22Rv1 (cell line): ENCODE results near the gene CRELD2.

Experiments
- H3K27ac ChIP-seq: fragments of 450-650 bp; 2 replicates; pipeline ENCODE4 v1.5.1; 2017
- ZFX ChIP-seq: fragments of 450-650 bp; IDR thresholded peaks from 2 replicates; pipeline ENCODE4 v1.6.1; 2017; ENCODE audit warnings: antibody characterized with exemption, borderline replicate concordance
- TF ChIP-seq, protein P1 (sequence below): fragments of 450-650 bp; IDR thresholded peaks from 2 replicates; pipeline ENCODE4 v1.5.1; 2017; ENCODE audit warnings: mild to moderate bottlenecking

The CRELD2 gene

DNA sequence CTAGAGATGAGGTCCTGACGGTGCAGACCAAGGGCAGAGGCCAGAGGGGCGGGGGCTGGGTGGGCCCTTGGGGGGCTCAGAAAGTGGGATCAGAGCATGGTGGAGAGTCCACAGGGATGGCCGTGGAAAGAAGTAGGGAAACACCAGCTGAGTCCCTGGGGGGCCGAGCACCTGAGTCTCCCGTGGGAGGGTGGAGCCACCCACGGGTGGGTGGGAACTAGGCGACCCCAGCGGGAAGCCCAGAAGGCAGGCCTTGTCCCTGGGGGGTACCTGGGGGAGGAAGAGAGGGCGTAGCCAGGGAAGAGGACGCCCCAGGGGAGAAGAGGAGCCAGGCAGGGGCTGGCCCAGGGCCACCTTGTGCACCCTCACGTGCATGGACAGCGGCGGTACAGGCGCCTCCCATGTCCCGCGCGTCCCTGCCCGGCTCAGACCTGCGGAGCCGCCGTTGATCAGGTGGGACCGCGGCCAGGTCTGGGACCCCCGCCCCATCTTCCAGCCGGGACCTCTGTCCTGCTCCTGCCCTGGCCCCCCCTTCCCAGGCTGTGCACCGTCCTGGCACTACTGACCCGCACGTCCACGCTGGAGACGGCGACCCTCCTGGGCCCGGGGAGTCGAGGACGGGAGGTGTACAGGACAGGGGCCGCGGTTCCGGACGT, 10.2 kb downstream of the CRELD2 start:
- peak overlapping the region; percentile 30 for H3K27ac ChIP-seq
- TF ChIP-seq, protein P1, sequence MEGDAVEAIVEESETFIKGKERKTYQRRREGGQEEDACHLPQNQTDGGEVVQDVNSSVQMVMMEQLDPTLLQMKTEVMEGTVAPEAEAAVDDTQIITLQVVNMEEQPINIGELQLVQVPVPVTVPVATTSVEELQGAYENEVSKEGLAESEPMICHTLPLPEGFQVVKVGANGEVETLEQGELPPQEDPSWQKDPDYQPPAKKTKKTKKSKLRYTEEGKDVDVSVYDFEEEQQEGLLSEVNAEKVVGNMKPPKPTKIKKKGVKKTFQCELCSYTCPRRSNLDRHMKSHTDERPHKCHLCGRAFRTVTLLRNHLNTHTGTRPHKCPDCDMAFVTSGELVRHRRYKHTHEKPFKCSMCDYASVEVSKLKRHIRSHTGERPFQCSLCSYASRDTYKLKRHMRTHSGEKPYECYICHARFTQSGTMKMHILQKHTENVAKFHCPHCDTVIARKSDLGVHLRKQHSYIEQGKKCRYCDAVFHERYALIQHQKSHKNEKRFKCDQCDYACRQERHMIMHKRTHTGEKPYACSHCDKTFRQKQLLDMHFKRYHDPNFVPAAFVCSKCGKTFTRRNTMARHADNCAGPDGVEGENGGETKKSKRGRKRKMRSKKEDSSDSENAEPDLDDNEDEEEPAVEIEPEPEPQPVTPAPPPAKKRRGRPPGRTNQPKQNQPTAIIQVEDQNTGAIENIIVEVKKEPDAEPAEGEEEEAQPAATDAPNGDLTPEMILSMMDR, result no peak
- TF ChIP-seq ZFX, result no peak

GRCh38 chr22:49929211-49929979, 11.0 kb downstream of the CRELD2 start:
- H3K27ac ChIP-seq, result peak overlapping the region; percentile 64
- TF ChIP-seq, protein P1, result peak; percentile 96
- TF ChIP-seq ZFX, result no peak

DNA sequence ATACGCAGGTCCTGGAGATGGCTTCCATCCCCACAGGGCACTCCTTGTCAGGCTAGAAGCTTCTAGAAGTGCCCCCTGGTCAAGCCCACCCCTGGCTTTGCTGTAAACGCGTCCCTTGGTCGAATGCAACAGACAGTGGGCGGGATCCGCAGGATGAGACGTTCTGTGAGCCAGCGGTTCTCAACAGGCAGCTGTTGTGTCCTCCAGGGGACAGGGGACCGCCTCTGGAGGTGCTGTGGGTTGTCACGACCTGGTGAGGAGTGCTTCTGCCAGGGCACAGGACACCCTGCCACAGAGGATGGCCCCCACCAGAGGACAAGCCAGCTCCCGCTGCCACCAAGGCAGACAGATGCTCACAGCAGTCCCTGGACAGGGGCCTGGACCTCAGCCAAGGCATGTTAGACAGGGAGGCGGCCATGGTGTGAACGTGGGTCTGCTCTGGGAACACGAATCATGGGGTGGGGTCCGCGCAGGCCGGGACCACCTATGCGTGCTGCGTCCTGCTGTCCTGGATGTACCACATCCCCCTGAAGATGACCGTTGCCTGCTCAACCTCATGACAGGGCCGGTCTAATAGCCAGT, 11.7 kb downstream of the CRELD2 start:
- TF ChIP-seq, protein P1, result no peak
- no peak for TF ChIP-seq ZFX
- H3K27ac ChIP-seq, result peak overlapping the region; percentile 64

GRCh38 chr22:49930596-49931412, 12.4 kb downstream of the CRELD2 start:
- no peak for TF ChIP-seq ZFX
- TF ChIP-seq, protein P1, result peak; percentile 81
- peak overlapping the region; percentile 64 for H3K27ac ChIP-seq

DNA sequence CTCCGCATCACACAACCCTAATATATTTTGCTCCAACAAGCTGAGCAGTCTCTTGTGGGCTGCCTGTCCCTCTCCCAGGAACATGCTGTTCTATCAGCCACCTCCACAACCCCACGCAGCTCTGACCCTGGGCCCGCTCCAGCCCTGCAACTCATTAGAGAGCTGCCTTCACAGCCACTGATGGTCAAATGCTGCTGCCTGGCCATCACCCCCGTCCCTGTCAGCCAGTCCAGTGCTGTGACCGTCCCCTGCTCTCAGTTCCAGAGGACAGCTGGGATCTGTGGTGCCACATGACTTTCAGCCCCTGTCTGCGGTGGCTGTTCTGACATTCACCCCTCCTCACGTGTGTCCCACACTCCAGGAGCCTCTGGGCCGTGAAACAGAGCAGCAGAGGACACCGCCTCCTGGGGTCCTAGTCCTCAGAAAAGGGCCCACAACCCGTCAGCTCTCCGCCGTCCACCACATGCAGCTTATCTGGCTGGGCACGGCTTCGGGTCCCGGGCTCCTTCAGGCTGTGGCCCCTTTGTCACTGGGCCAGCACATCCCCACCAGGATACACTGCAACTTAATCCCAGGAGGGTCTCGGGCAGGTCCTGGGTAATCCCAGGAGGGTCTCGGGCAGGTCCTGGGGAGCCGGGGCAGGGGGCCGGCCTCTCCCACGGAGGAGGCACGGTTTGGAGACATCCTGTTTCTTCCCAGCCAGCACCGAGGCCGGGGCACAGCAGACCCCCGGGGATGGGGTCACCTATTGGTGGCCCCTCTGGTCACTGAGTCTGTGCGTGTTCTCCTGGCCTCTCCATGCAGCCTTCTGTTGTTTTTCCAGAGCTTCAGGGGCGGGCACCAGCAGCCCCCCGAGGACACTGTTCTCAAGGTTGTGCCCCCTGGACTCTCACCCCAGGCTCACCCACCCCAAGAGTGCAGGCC, 15.1 kb downstream of the CRELD2 start:
- peak overlapping the region; percentile 57 for H3K27ac ChIP-seq
- TF ChIP-seq ZFX, result no peak
- TF ChIP-seq, protein P1, result no peak

GRCh38 chr22:49934160-49934890, 15.9 kb downstream of the CRELD2 start:
- peak overlapping the region; percentile 57 for H3K27ac ChIP-seq

More at GRCh38 chr22:49934160-49934890, 15.9 kb downstream of the CRELD2 start:
- TF ChIP-seq ZFX, result no peak
- TF ChIP-seq, protein P1, result no peak
